H1 (cell line): ENCODE data around the gene SLC30A5. TPM values are rescaled to one million over a fixed set of nuclear protein-coding genes. Genes with fewer than 3 reads are reported as not detected.

Experiments
- CTCF ChIA-PET: fragments of 300-600 bp; sonication (Branson Sonifier 250); formaldehyde crosslinking; loops from one replicate; lab custom pipeline; 2021; ENCODE audit not compliant: partially characterized antibody; lab: Charles Lee
- POLR2A ChIA-PET: fragments of 300-600 bp; sonication (Branson Sonifier 250); formaldehyde crosslinking; loops from one replicate; lab custom pipeline; 2021; ENCODE audit warnings: inconsistent platforms; ENCODE audit not compliant: partially characterized antibody; lab: Charles Lee
- DNase-seq, 2 experiments: peaks; one replicate each; pipeline versions ENCODE4 v3.0.0 to v3.0.0-alpha.2; 2010 to 2022; ENCODE audit warnings: low spot score in 2 of 2, low read depth in 1 of 2, mixed read lengths in 1 of 2
- FAIRE-seq: peaks from 2 replicates; lab custom pipeline; 2011; peaks lifted over from hg19 to GRCh38; lab: Jason Lieb, UNC
- H2AFZ ChIP-seq: 2 replicates; pipeline ENCODE4 v1.8.1; 2012; ENCODE audit warnings: low read length, inconsistent platforms
- H2AK5ac ChIP-seq: 2 replicates; pipeline ENCODE4 v1.6.1; 2013; ENCODE audit warnings: low read depth, low read length
- H2BK120ac ChIP-seq: replicated peaks from 2 replicates; pipeline ENCODE3; 2013; ENCODE audit warnings: low read depth, low read length, inconsistent platforms
- H2BK12ac ChIP-seq: 2 replicates; pipeline ENCODE4 v1.6.1; 2013; ENCODE audit warnings: low read depth, low read length
- H2BK15ac ChIP-seq: 2 replicates; pipeline ENCODE4 v1.6.1; 2013; ENCODE audit warnings: low read length
- H2BK20ac ChIP-seq: 2 replicates; pipeline ENCODE4 v1.6.1; 2013; ENCODE audit warnings: low read length
- H2BK5ac ChIP-seq: 2 replicates; pipeline ENCODE4 v1.6.1; 2013; ENCODE audit warnings: low read depth, low read length
- H3K14ac ChIP-seq: 2 replicates; pipeline ENCODE4 v1.6.1; 2013; ENCODE audit warnings: inconsistent platforms; ENCODE audit not compliant: insufficient read length
- H3K18ac ChIP-seq: 2 replicates; pipeline ENCODE4 v1.6.1; 2013; ENCODE audit warnings: low read length; ENCODE audit errors: extremely low read depth
- H3K23ac ChIP-seq: 2 replicates; pipeline ENCODE4 v1.6.1; 2013; ENCODE audit warnings: inconsistent platforms; ENCODE audit not compliant: insufficient read length
- H3K23me2 ChIP-seq: 2 replicates; pipeline ENCODE4 v1.6.1; 2013; ENCODE audit warnings: low read depth, low read length
- H3K27ac ChIP-seq: 2 replicates; pipeline ENCODE4 v1.6.1; 2011; ENCODE audit warnings: low read depth, low read length, inconsistent platforms
- H3K27me3 ChIP-seq, 4 experiments: replicated peaks in 1 of 4; 1 replicate in 1 of 4; 2 replicates in 3 of 4; pipeline versions ENCODE4 v1.6.1 to v1.8.1; 2011 to 2013; ENCODE audit warnings: low read length in 3 of 4, mild to moderate bottlenecking in 3 of 4, inconsistent platforms in 2 of 4, mixed read lengths in 2 of 4, moderate library complexity in 1 of 4; ENCODE audit not compliant: control insufficient read depth in 3 of 4, insufficient read depth in 3 of 4; ENCODE audit errors: extremely low read depth in 1 of 4
- H3K36me3 ChIP-seq, 4 experiments: 2 replicates each; pipeline versions ENCODE4 v1.6.1 to v1.8.1; 2011 to 2013; ENCODE audit warnings: mild to moderate bottlenecking in 4 of 4, low read length in 3 of 4, moderate library complexity in 2 of 4, control low read depth in 1 of 4, inconsistent platforms in 1 of 4; ENCODE audit not compliant: insufficient read depth in 4 of 4, control insufficient read depth in 2 of 4
- H3K4ac ChIP-seq: replicated peaks from 2 replicates; pipeline ENCODE3; 2013; ENCODE audit warnings: low read length, low read depth, mixed read lengths, inconsistent platforms; ENCODE audit not compliant: insufficient read length
- H3K4me1 ChIP-seq, 4 experiments: replicated peaks in 1 of 4; 1 replicate in 1 of 4; 2 replicates in 3 of 4; pipeline versions ENCODE4 v1.6.1 to v1.8.1; 2011 to 2013; ENCODE audit warnings: low read length in 3 of 4, inconsistent platforms in 2 of 4, mixed read lengths in 1 of 4; ENCODE audit not compliant: insufficient read depth in 4 of 4, control insufficient read depth in 3 of 4
- H3K4me2 ChIP-seq, 2 experiments: 2 replicates each; pipeline versions ENCODE4 v1.6.1 to v1.8.1; 2011 to 2013; ENCODE audit warnings: low read depth in 2 of 2, low read length in 2 of 2, control low read depth in 1 of 2, inconsistent platforms in 1 of 2, mild to moderate bottlenecking in 1 of 2; ENCODE audit not compliant: insufficient read depth in 1 of 2
- H3K4me3 ChIP-seq, 4 experiments: fragments of 200-600, 300-600 bp in 1 of 4; sonication (generic), shearing (Covaris generic), sonication (Bioruptor Twin) in 1 of 4; 2 replicates each; pipeline versions ENCODE4 v1.5.1 to v1.8.1; 2011 to 2016; ENCODE audit warnings: low read length in 4 of 4, low read depth in 3 of 4, control low read depth in 2 of 4, inconsistent platforms in 2 of 4, mild to moderate bottlenecking in 2 of 4, mixed read lengths in 1 of 4, moderate library complexity in 1 of 4; ENCODE audit not compliant: insufficient read depth in 2 of 4; ENCODE audit errors: extremely low read depth in 1 of 4
- H3K56ac ChIP-seq: replicated peaks from 2 replicates; pipeline ENCODE3; 2013; ENCODE audit warnings: low read depth, mild to moderate bottlenecking, mixed read lengths, low read length, inconsistent platforms; ENCODE audit not compliant: insufficient read length
- H3K79me1 ChIP-seq: 2 replicates; pipeline ENCODE4 v1.6.1; 2013; ENCODE audit warnings: low read depth, low read length, control low read depth
- H3K79me2 ChIP-seq, 2 experiments: 2 replicates each; pipeline versions ENCODE4 v1.6.1 to v1.8.1; 2012 to 2013; ENCODE audit warnings: low read length in 2 of 2, mild to moderate bottlenecking in 2 of 2, inconsistent platforms in 1 of 2; ENCODE audit not compliant: insufficient read depth in 2 of 2, control insufficient read depth in 1 of 2
- H3K9ac ChIP-seq, 4 experiments: replicated peaks in 1 of 4; 1 replicate in 1 of 4; 2 replicates in 3 of 4; pipeline versions ENCODE4 v1.6.1 to v1.8.1; 2011 to 2013; ENCODE audit warnings: low read depth in 3 of 4, low read length in 3 of 4, control low read depth in 2 of 4, mild to moderate bottlenecking in 2 of 4, moderate library complexity in 2 of 4, inconsistent platforms in 1 of 4; ENCODE audit errors: extremely low read depth in 1 of 4
- H3K9me3 ChIP-seq, 2 experiments: 2 replicates each; pipeline versions ENCODE4 v1.6.1 to v1.8.1; 2012 to 2013; ENCODE audit warnings: mild to moderate bottlenecking in 2 of 2, moderate library complexity in 2 of 2, control low read depth in 1 of 2, inconsistent platforms in 1 of 2, low read depth in 1 of 2, low read length in 1 of 2, mixed read lengths in 1 of 2; ENCODE audit not compliant: insufficient read depth in 2 of 2
- H4K20me1 ChIP-seq, 2 experiments: replicated peaks in 1 of 2; 2 replicates each; pipeline versions ENCODE3 to v1.8.1; 2011 to 2013; ENCODE audit warnings: inconsistent platforms in 2 of 2, low read length in 2 of 2, mild to moderate bottlenecking in 1 of 2; ENCODE audit not compliant: insufficient read depth in 2 of 2, control insufficient read depth in 1 of 2
- H4K5ac ChIP-seq: 2 replicates; pipeline ENCODE4 v1.6.1; 2013; ENCODE audit warnings: low read length, low read depth, mixed read lengths, inconsistent platforms; ENCODE audit not compliant: insufficient read length
- H4K8ac ChIP-seq: 2 replicates; pipeline ENCODE4 v1.8.0; 2013; ENCODE audit warnings: mild to moderate bottlenecking, moderate library complexity, low read length, inconsistent platforms; ENCODE audit not compliant: insufficient read depth; ENCODE audit errors: extremely low read depth
- H4K91ac ChIP-seq: replicated peaks from 2 replicates; pipeline ENCODE3; 2013; ENCODE audit warnings: low read length, mixed read lengths, inconsistent platforms; ENCODE audit not compliant: insufficient read length
- CBX8 ChIP-seq: fragments of 300-800, 300-1000 bp; sonication (generic); IDR thresholded peaks from 2 replicates; pipeline ENCODE4 v1.7.1; 2016; ENCODE audit warnings: low read depth, low read length, borderline replicate concordance
- CHD2 ChIP-seq: IDR thresholded peaks from 2 replicates; pipeline ENCODE4 v1.6.1; 2012; ENCODE audit warnings: low read length, improper control_type of control experiment
- EP300 ChIP-seq, 2 experiments: IDR thresholded peaks; 1 replicate in 1 of 2; 2 replicates in 1 of 2; pipeline ENCODE4 v1.6.1; 2011 to 2012; ENCODE audit warnings: low read depth in 2 of 2, low read length in 2 of 2, mild to moderate bottlenecking in 2 of 2, borderline replicate concordance in 1 of 2, inconsistent platforms in 1 of 2, moderate library complexity in 1 of 2
- GTF2F1 ChIP-seq: IDR thresholded peaks from 2 replicates; pipeline ENCODE4 v1.6.1; 2012; ENCODE audit warnings: low read depth, low read length, improper control_type of control experiment, borderline replicate concordance
- HDAC2 ChIP-seq, 2 experiments: fragments of 300-600 bp in 1 of 2; sonication (generic) in 1 of 2; IDR thresholded peaks; 2 replicates each; pipeline ENCODE4 v1.6.1; 2011 to 2012; ENCODE audit warnings: low read depth in 2 of 2, low read length in 2 of 2, mild to moderate bottlenecking in 2 of 2, moderate library complexity in 2 of 2, borderline replicate concordance in 1 of 2, inconsistent platforms in 1 of 2
- JUN ChIP-seq: IDR thresholded peaks from 2 replicates; pipeline ENCODE4 v1.6.1; 2011; ENCODE audit warnings: low read depth, mild to moderate bottlenecking, improper control_type of control experiment, low read length
- KDM1A ChIP-seq: fragments of 200-600, 300-600 bp; sonication (generic); IDR thresholded peaks from 2 replicates; pipeline ENCODE4 v1.7.1; 2016; ENCODE audit warnings: mild to moderate bottlenecking, low read length, borderline replicate concordance
- KDM5A ChIP-seq: fragments of 200-600 bp; IDR thresholded peaks from 2 replicates; pipeline ENCODE4 v1.7.1; 2012; ENCODE audit warnings: mild to moderate bottlenecking, low read length, inconsistent platforms, mixed read lengths
- RFX5 ChIP-seq: IDR thresholded peaks from 2 replicates; pipeline ENCODE4 v1.6.1; 2011; ENCODE audit warnings: low read depth, low read length, improper control_type of control experiment, borderline replicate concordance
- SIX5 ChIP-seq: IDR thresholded peaks from 2 replicates; pipeline ENCODE4 v1.6.1; 2011; ENCODE audit warnings: mild to moderate bottlenecking, low read depth, low read length
- SP4 ChIP-seq: IDR thresholded peaks from 2 replicates; pipeline ENCODE4 v1.6.1; 2012; ENCODE audit warnings: low read length, inconsistent platforms
- USF2 ChIP-seq: IDR thresholded peaks from 2 replicates; pipeline ENCODE4 v1.6.1; 2011; ENCODE audit warnings: low read length, improper control_type of control experiment
- WGBS, 2 experiments: shearing (Covaris generic) in 1 of 2; methylation state at CpG; one replicate each; pipeline versions ENCODE4 v1.1.6 to v1.1.7; 2013 to 2015; ENCODE audit warnings: low lambda C conversion rate in 2 of 2, mixed read lengths in 2 of 2, inconsistent platforms in 1 of 2, low coverage in 1 of 2, missing lambda C conversion rate in 1 of 2; ENCODE audit not compliant: insufficient replicate concordance in 2 of 2, insufficient coverage in 1 of 2, insufficient read length in 1 of 2; ENCODE audit errors: extremely low coverage in 1 of 2, missing lambda C conversion rate in 1 of 2; 5-methylcytosine and 5-hydroxymethylcytosine counted together
- polyA plus RNA-seq, 7 experiments: library from polyadenylated mRNA; depleted of rRNA in 3 of 7; stranded (reverse) in 5 of 7; unstranded in 2 of 7; fragments of >200 nt in 5 of 7; fragments of 200-250 nt in 2 of 7; gene quantifications; 1 replicate in 5 of 7; 2 replicates in 1 of 7; 4 replicates in 1 of 7; pipeline versions ENCODE4 v1.2.1 to v1.2.3, GENCODE V29; 2011 to 2013; ENCODE audit warnings: missing spikeins in 2 of 7, mixed read lengths in 2 of 7
- total RNA-seq: library from RNA; stranded (reverse); fragmentation: NEBNext Ultra II Directional; extraction: Animal tissue kit (Norgen Biotek cat#: 25700); gene quantifications from 2 replicates; pipeline ENCODE4 v1.2.1, GENCODE V29; 2021

The SLC30A5 gene
- total and polyA plus RNA-seq, 2 of the 8 experiments (the other 6 are each of a cell fraction or from before 2014, with no cell fraction given): 31.0 to 43.5 TPM

- 82% methylated on average over 2 of the region's 2 CpGs; no CpG with 5 or more reads in 1 of the 2 experiments for WGBS, 2 experiments
- Histone ChIP-seq H3K4me1 (no peaks in the 10 kb centered on the region), H3K4me3 (no peak overlapping the region), H3K79me1 (no peaks in the 10 kb centered on the region; the same call in 1 of the 2 replicates), H3K27ac (no peak overlapping the region), H4K5ac (no peak overlapping the region), H3K56ac (no peak overlapping the region), H2BK15ac (no peak overlapping the region), H3K9me3 (no peaks in the 10 kb centered on the region), H3K27me3 (no peaks in the 10 kb centered on the region), H2BK120ac (no peak overlapping the region), H3K4ac (no peak overlapping the region), H2BK12ac (no peak overlapping the region), H3K23me2 (no peaks in the 10 kb centered on the region), H4K20me1 (no peaks in the 10 kb centered on the region), H3K79me2 (no peaks in the 10 kb centered on the region), H3K9ac (no peak overlapping the region), H3K36me3 (no peaks in the 10 kb centered on the region), H4K8ac (no peak overlapping the region), H2AK5ac (no peak overlapping the region), H2BK5ac (no peak overlapping the region), H3K23ac (no peak overlapping the region), H3K14ac (no peak overlapping the region), H2AFZ (no peak overlapping the region), H3K4me2 (no peak overlapping the region), H2BK20ac (no peak overlapping the region), H4K91ac (no peak overlapping the region), H3K18ac (no peak overlapping the region)
- DNase-seq (no peak), FAIRE-seq (no peak)
- ChIA-PET CTCF (no interaction called here), POLR2A (interaction anchor here (1.1 to 1.5 kb wide), 2 partner anchors 9 to 20 kb away, joined by 3 read pairs; no protein-coding TSS in a partner anchor)
- TF ChIP-seq HDAC2 (IDR thresholded peaks at IDR 0.05; ENCODE audit: borderline replicate concordance in 1 of 2, low read depth in 2 of 2, low read length in 2 of 2): no peak
- no peak for TF ChIP-seq USF2
- TF ChIP-seq CHD2: no peak
- no peak for TF ChIP-seq SIX5
- no peak for TF ChIP-seq SP4
- no peak for TF ChIP-seq CBX8
- no peak for TF ChIP-seq JUN
- no peak for TF ChIP-seq KDM5A
- TF ChIP-seq RFX5: no peak
- TF ChIP-seq EP300 (IDR thresholded peaks at IDR 0.05; ENCODE audit: borderline replicate concordance in 1 of 2, low read depth in 2 of 2, low read length in 2 of 2): no peak
- TF ChIP-seq GTF2F1: no peak
- TF ChIP-seq KDM1A: no peak
Measured at GRCh38 chr5:69148981-69149675, 55.3 kb downstream of the SLC30A5 start.
